GM21515 (cell line): ENCODE data around the gene CCR1.
A peak's percentile ranks its signal among the peaks of the same experiment; 100 is the strongest.

Source experiments
- ATAC-seq: cut with Tn5 transposase; IDR thresholded peaks from one replicate; pipeline ENCODE4 v1.9.1; 2021; ENCODE audit not compliant: unreplicated experiment

The CCR1 gene

DNA sequence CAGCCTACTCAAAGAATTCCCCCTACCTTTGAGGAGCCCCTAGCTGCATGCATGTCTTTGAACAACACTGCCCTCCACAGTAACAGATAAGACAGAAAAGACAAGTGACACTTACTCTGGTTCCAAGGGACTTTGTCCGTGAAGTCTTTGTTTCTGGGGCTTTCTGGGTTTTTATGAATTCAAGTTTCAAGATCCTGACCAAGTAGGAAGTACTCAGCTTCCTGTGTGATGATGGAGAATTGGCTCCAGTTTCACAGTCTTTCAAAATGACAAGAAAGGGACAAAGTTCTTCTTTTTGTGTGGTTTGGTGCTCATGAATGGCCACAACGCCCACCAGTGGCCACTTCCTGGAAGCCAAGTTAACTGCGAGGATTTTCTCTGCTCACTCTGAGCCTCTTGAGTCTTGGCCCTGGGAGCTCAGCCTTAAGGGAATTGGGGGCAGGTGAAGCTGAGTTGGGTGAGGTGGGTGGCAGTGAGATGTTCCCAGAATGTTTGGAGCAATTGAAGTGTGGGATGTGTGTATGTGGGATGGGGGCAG lies at the start of gene CCR1:
TSS of gene CCR1 (minus strand) at position 147 of the 538 bp plus-strand sequence. CDS start 4,000 bp downstream, outside the sequence.
- ATAC-seq = peak; percentile 56

GRCh38 chr3:46252980-46253379 lies 44.9 kb upstream of the CCR1 start:
- no peak for ATAC-seq

DNA sequence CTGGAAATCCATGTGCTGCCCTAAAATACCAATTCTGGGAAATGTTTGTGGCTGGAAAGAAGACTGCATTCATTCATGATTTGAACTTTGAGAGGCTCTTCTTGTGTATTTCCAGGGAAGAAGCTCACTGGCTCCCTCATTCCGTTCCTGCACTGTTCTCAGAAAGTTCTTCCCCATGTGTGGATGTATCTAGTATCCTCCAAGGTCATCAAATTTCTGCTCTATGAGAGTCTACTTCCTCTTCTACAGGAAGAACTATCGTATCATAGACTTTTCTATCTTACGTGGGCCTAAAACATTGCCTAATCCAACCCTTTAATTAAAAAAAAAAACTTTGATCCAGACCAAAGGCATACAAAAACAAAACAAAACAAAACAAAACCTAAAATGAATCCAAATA lies 37.0 kb upstream of the CCR1 start:
- ATAC-seq = no peak

DNA sequence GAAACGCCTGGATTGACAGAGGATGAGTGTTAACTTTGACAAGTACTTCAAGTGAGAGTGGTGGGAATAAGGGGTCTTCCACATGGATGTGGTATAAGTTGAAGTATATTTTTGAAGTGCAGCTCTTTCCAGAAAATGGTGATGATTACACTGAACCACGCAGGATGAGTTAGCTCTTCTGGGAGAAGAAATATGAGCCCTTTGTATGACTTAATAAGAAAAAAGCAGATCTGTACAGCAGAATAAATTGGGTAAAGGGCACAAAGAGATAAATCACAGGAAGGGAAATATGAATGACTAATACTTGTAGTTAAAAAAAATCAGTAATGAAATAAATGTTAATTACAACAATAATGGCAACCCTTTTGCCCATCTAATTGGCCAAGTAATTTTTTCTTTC lies 35.4 kb upstream of the CCR1 start:
- no peak for ATAC-seq

- ATAC-seq = no peak
Measured at GRCh38 chr3:46242120-46242519, 34.0 kb upstream of the CCR1 start, which contains the start of gene CCR3. Gene CCR3, plus strand, starts transcription at chr3:46242460. Its CDS starts 22,699 bp downstream, at chr3:46265159.

DNA sequence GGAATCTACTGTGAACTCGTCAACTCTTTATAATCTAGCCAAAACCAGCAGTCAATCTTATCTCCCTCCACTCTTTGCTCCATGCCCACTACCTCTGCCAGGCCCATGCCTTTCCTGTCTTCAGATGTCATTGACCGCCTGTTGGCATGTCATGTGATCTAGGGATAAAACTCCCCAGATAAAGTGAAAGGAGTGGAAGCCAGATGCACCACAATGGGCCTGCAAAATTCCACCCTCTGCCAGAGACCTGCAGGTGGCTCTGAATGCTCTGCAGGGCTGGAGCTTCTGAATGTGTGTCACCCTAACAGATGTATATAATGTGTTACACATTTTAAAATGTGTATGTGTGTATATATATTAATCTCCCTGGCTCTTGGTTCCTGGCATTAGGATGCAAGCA lies 31.8 kb upstream of the CCR1 start:
- no peak for ATAC-seq

DNA sequence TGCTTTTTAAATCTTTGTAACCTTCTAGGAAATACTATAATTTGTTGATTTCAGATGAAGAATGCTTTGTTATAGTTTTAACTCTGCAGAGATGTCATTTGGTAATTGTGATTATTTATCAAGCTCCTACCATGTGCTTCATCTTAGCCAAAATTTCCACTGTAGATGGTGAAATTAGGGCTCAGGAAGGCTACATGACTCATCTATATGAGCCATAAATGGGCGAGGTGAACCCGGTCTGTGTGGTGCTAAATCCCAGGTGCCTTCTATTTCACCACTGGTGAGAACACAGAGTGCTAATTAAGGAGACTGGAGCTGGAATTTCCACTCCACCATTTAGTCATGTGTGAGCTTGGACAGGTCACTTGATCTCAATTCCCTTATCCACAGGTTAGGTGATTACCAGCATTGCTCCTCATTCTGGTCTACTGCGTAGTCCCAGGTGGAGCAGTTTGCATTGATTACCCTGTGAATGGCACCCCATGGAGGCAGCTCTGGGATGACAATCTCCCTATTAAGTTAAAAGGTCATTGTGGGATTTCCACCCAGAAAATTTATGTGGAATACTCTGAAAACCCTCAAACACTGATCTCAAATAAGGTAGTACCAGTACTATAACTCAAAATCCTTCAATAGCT lies 31.3 kb upstream of the CCR1 start:
- ATAC-seq = no peak

DNA sequence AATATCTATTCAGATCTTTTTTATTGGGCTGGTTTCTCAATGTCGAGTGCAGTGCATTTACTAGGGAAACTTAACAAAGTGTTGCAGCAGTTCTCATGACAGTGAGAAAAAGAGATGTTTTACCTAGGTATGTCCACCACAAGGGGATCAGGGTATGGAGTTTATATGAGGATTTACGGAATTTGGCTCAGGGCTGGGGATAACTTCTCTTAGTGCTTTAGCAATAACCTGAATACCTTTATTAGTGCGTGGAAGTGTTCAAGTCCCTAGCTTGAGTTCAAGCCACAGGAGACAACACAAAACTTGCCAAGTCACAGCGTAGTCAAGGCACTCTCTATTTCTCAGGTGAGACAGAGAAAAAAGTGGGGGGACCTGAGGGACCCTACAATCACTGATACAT lies 30.3 kb upstream of the CCR1 start:
- ATAC-seq = no peak

GRCh38 chr3:46236294-46237054 lies 28.4 kb upstream of the CCR1 start:
- no peak for ATAC-seq

DNA sequence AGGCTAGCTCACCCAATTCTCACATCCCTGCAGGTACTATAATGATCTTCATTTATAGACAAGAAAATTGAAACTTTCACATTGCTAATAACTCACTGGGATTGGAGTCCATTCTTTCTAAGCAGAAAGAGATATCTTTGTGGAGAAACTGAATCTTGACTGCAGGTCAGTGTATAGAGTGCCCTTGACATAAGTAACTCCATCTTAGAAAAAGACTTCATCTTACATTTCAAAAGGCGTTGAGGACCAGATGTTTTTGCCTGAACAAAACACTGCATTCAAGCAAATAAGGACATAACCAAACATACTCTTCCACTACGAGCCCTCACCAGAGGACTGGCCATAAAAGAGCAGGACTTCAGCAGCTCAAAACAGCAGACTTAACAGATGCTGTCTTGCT lies 27.3 kb upstream of the CCR1 start:
- no peak for ATAC-seq

GRCh38 chr3:46233194-46233593 lies 25.1 kb upstream of the CCR1 start:
- ATAC-seq = no peak

DNA sequence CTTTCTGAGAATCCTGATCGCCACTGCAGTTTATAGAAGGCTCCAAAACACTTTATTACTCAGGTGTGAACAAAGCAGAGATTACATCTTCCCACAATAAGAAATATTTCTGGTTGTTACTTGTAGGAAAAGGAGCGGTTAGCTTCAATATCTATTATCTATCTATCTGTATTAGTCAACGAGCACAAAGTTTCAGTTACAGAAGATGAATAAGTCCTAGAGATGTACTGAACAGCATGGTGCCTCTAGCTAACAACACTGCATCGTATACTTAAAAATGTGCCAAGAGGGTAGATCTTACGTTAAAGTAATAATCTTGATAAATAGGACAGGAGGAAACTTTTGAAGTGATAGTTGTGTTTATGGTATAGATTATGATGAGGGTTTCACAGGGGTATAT lies 23.2 kb upstream of the CCR1 start:
- ATAC-seq = no peak

GRCh38 chr3:46228260-46229242 lies 20.4 kb upstream of the CCR1 start:
- no peak for ATAC-seq

GRCh38 chr3:46222435-46223161 lies 14.5 kb upstream of the CCR1 start:
- ATAC-seq = no peak

GRCh38 chr3:46221938-46222337 lies 13.8 kb upstream of the CCR1 start:
- no peak for ATAC-seq

DNA sequence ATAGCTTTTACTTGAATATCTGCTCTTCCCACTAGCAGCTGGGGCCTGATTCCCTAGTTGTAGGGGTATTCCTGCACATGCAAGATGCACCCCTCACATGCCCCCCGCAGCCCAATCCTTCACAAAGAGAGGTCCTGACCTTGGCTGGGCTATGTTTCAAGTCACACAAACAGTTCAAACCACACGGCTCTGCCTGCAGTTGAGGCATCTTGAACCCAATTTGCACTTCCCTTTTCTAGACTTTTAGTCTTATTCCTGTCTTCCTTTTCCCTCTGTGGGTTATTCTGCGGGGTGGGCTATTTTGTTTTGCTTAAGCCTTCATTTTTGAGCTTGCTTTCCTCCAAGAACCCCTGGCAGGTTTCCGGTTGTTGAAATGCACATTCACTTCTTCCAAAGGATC lies 13.3 kb upstream of the CCR1 start:
- ATAC-seq = no peak

DNA sequence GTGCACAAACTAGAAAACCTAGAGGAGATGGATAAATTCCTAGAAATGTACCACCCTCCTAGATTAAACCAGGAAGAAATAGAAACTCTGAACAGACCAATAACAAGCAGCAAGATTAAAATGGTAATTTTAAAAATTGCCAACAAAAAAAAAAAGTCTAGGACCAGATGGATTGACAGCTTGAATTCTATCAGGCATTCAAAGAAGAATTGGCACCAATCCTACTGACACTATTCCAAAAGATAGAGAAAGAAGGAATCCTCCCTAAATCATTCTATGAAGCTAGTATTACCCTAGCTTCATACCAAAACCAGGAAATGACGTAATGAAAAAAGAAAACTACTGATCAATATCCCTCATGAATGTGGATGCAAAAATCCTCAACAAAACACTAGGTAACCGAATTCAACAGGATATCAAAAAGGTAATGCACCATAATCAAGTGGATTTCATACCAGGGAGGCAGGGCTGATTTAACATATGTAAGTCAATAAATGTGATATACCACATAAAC lies 10.1 kb upstream of the CCR1 start:
- no peak for ATAC-seq

DNA sequence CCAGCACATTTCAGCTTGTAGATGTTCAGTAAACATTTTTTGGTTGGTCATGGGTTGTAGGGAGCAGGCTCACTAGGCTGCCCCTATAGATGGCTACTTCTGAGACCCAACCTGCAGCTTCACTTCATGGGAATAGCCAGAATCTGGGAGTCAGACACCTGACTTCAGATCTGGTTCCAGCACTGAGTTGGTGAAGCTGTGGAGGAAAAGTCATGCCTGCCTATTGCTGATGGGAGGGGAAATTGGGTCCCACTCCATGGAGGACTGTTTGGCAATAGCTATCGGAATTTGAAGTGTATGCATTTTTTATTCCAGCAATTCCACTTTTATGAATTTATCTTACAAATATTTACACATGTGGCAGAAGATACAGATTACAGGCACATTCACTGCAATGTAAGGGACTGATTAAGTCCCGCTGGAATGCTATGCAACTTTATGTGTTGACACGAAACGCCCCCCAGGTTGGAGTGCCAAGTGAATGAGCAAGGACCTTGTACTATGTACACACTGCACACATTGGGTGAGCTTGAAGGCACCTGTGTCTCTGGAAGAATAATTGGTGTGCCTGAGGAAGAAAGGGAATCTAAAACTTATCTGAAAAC lies 7.8 kb upstream of the CCR1 start:
- ATAC-seq = no peak

GRCh38 chr3:46214751-46215352 lies 6.7 kb upstream of the CCR1 start:
- ATAC-seq = no peak
